Fibroblast of lung (primary cell): Measurements from ENCODE around the gene PDZD2. TPM values are rescaled to one million over a fixed set of nuclear protein-coding genes. Genes with fewer than 3 reads are reported as not detected.

Source experiments
- DNase-seq, 2 donors: peaks; one replicate each; pipeline versions ENCODE4 v3.0.0 to v3.0.0-alpha.2; 2010; ENCODE audit warnings: low read depth in 2 of 2
- H2AFZ ChIP-seq: 2 replicates; pipeline ENCODE4 v1.5.1; 2012; ENCODE audit warnings: low read length, control low read depth, inconsistent platforms
- H3K27ac ChIP-seq: 2 replicates; pipeline ENCODE4 v1.5.1; 2011; ENCODE audit warnings: low read length, control low read depth; ENCODE audit not compliant: insufficient read depth
- H3K27me3 ChIP-seq: 2 replicates; pipeline ENCODE4 v1.5.1; 2011; ENCODE audit warnings: mild to moderate bottlenecking, low read length; ENCODE audit not compliant: control insufficient read depth, insufficient read depth
- H3K36me3 ChIP-seq: 2 replicates; pipeline ENCODE4 v1.5.1; 2011; ENCODE audit warnings: low read length; ENCODE audit not compliant: control insufficient read depth, insufficient read depth
- H3K4me1 ChIP-seq: 2 replicates; pipeline ENCODE4 v1.5.1; 2011; ENCODE audit warnings: low read length; ENCODE audit not compliant: control insufficient read depth, insufficient read depth; ENCODE audit errors: extremely low read depth
- H3K4me2 ChIP-seq: 2 replicates; pipeline ENCODE4 v1.5.1; 2011; ENCODE audit warnings: low read length, control low read depth; ENCODE audit not compliant: insufficient read depth; ENCODE audit errors: extremely low read depth
- H3K4me3 ChIP-seq, 4 experiments: fragments of 200-600 bp in 1 of 4; sonication (generic) in 1 of 4; replicated peaks in 1 of 4; 2 replicates each; pipeline ENCODE4 v1.5.1; 2011 to 2016; ENCODE audit warnings: low read length in 4 of 4, low read depth in 3 of 4, mild to moderate bottlenecking in 3 of 4, control low read depth in 2 of 4, inconsistent platforms in 1 of 4, mixed read lengths in 1 of 4; ENCODE audit not compliant: insufficient read depth in 1 of 4; ENCODE audit errors: control extremely low read depth in 1 of 4
- H3K79me2 ChIP-seq: 2 replicates; pipeline ENCODE4 v1.5.1; 2012; ENCODE audit warnings: mild to moderate bottlenecking, low read length, inconsistent platforms; ENCODE audit not compliant: control insufficient read depth, insufficient read depth
- H3K9ac ChIP-seq: 2 replicates; pipeline ENCODE4 v1.5.1; 2011; ENCODE audit warnings: mild to moderate bottlenecking, low read length, control low read depth; ENCODE audit not compliant: insufficient read depth
- H3K9me3 ChIP-seq: 2 replicates; pipeline ENCODE4 v1.5.1; 2012; ENCODE audit warnings: low read depth, low read length; ENCODE audit not compliant: control insufficient read depth, insufficient read depth
- H4K20me1 ChIP-seq: 2 replicates; pipeline ENCODE4 v1.5.1; 2011; ENCODE audit warnings: low read length; ENCODE audit not compliant: control insufficient read depth, insufficient read depth; ENCODE audit errors: extremely low read depth
- EZH2 ChIP-seq: IDR thresholded peaks from 2 replicates; pipeline ENCODE4 v1.5.1; 2012; ENCODE audit warnings: low read length, control low read depth, mild to moderate bottlenecking; ENCODE audit errors: missing control alignments
- polyA plus RNA-seq, 2 donors: library from polyadenylated mRNA; depleted of rRNA in 1 of 2; stranded (reverse) in 1 of 2; unstranded in 1 of 2; fragments of >200 nt; gene quantifications; 2 replicates each; pipeline ENCODE4 v1.2.1, GENCODE V29; 2011 to 2012; ENCODE audit warnings: missing spikeins in 1 of 2
- total RNA-seq: library from RNA; depleted of rRNA; stranded (reverse); fragments of >200 nt; gene quantifications from 2 replicates; pipeline ENCODE4 v1.2.1, GENCODE V29; 2014
- TF ChIP-seq, protein P1 (sequence below), 2 donors: IDR thresholded peaks in 1 of 2; conservative IDR thresholded peaks in 1 of 2; 1 replicate in 1 of 2; 2 replicates in 1 of 2; pipeline ENCODE4 v1.5.1; 2011 to 2012; ENCODE audit warnings: low read length in 2 of 2, control low read depth in 1 of 2, inconsistent platforms in 1 of 2, low read depth in 1 of 2, mild to moderate bottlenecking in 1 of 2

The PDZD2 gene
- total and polyA plus RNA-seq, 2 donors (not counting 1 experiment from before 2014, with no cell fraction given) = 0.33 to 0.40 TPM

DNA sequence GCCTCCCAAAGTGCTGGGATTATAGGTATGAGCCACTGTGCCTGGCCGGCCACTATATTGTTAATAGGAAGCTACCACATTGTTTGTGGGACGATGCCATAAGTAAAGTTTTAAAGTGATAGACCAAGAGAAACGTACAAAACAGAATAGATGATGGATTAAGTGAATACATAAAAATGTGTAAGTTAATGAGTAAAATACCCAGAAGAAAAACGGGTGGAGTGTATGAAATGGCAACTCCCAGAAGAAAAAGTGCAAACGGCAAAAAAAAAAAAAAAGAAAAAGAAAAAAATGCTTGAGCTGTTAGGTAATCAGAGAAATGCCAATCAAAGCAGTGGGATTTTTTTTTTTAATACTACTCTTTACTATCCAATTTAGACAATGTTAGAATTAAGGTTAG, 246.0 kb downstream of the PDZD2 start:
- Histone ChIP-seq H3K4me3 (no peak overlapping the region), H4K20me1 (no peaks in the 10 kb centered on the region), H3K4me2 (no peak overlapping the region), H3K79me2 (no peaks in the 10 kb centered on the region), H3K9me3 (no peaks in the 10 kb centered on the region), H2AFZ (no peak overlapping the region), H3K27me3 (peaks cover 3% of the 10 kb centered on the region), H3K27ac (no peak overlapping the region), H3K36me3 (no peaks in the 10 kb centered on the region), H3K4me1 (no peaks in the 10 kb centered on the region), H3K9ac (no peak overlapping the region)
- no peak for DNase-seq
- TF ChIP-seq, protein P1, sequence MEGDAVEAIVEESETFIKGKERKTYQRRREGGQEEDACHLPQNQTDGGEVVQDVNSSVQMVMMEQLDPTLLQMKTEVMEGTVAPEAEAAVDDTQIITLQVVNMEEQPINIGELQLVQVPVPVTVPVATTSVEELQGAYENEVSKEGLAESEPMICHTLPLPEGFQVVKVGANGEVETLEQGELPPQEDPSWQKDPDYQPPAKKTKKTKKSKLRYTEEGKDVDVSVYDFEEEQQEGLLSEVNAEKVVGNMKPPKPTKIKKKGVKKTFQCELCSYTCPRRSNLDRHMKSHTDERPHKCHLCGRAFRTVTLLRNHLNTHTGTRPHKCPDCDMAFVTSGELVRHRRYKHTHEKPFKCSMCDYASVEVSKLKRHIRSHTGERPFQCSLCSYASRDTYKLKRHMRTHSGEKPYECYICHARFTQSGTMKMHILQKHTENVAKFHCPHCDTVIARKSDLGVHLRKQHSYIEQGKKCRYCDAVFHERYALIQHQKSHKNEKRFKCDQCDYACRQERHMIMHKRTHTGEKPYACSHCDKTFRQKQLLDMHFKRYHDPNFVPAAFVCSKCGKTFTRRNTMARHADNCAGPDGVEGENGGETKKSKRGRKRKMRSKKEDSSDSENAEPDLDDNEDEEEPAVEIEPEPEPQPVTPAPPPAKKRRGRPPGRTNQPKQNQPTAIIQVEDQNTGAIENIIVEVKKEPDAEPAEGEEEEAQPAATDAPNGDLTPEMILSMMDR (conservative IDR thresholded peaks at IDR 0.05 in 1 of 2, IDR thresholded peaks at IDR 0.05 in 1 of 2; ENCODE audit: low read depth in 1 of 2, low read length in 2 of 2) = no peak
- TF ChIP-seq EZH2 = no peak

DNA sequence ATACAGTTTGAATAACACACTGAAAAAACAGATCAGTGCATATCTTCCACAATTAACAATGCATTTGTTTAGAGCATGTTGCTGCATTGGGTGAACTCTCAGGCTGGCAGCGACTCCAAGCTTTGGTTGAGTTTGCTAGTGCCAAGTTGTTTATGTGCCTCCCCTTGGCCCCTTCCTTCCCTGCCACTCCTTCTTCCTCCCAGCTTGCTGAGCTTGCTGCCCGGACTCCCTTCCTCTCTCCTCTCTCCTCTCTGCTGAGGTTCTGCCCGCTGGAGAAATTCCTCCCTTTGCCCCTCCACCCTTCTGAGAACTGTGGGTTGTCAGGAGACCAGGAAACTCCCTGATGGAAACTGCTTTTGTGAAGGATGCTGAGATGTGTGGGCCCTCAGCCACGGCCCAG, 247.3 kb downstream of the PDZD2 start:
- H3K9ac ChIP-seq = no peak overlapping the region
- no peak overlapping the region for H2AFZ ChIP-seq
- H3K4me3 ChIP-seq = no peak overlapping the region
- H3K4me1 ChIP-seq = no peaks in the 10 kb centered on the region
- H3K79me2 ChIP-seq = no peaks in the 10 kb centered on the region
- H3K27me3 ChIP-seq = peaks cover 3% of the 10 kb centered on the region
- no peak for DNase-seq
- no peak overlapping the region for H3K4me2 ChIP-seq
- H4K20me1 ChIP-seq = no peaks in the 10 kb centered on the region
- TF ChIP-seq EZH2 = no peak
- TF ChIP-seq, protein P1 (conservative IDR thresholded peaks at IDR 0.05 in 1 of 2, IDR thresholded peaks at IDR 0.05 in 1 of 2; ENCODE audit: low read depth in 1 of 2, low read length in 2 of 2) = no peak
- H3K27ac ChIP-seq = no peak overlapping the region
- no peaks in the 10 kb centered on the region for H3K36me3 ChIP-seq
- no peaks in the 10 kb centered on the region for H3K9me3 ChIP-seq

DNA sequence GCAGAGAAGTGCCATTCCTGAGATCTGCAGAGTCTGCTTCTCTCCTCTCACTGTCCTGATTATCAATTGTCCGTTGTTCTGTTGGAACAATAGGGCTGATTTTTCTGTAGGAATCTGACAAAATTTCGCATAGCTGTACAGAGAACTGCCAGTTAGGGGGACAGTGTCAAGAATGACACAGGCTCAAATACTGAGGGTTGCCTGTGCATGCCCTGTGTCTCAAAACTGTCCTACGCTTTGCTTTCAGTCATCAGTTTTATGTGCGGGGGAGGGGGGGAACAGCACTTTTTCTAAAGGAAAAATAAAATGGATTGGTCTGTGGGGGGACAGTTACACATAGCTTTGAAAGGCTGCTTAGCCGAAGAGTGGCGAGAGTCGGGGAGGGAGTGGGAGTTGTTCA, 248.6 kb downstream of the PDZD2 start:
- H2AFZ ChIP-seq = no peak overlapping the region
- H3K27me3 ChIP-seq = peaks cover 3% of the 10 kb centered on the region
- H3K79me2 ChIP-seq = no peaks in the 10 kb centered on the region
- TF ChIP-seq, protein P1 (conservative IDR thresholded peaks at IDR 0.05 in 1 of 2, IDR thresholded peaks at IDR 0.05 in 1 of 2; ENCODE audit: low read depth in 1 of 2, low read length in 2 of 2) = no peak
- TF ChIP-seq EZH2 = no peak
- H4K20me1 ChIP-seq = no peaks in the 10 kb centered on the region
- no peaks in the 10 kb centered on the region for H3K9me3 ChIP-seq
- H3K4me1 ChIP-seq = no peaks in the 10 kb centered on the region
- H3K9ac ChIP-seq = no peak overlapping the region
- H3K4me3 ChIP-seq = no peak overlapping the region
- H3K36me3 ChIP-seq = no peaks in the 10 kb centered on the region
- H3K27ac ChIP-seq = no peak overlapping the region
- H3K4me2 ChIP-seq = no peak overlapping the region
- DNase-seq = no peak
